Ascending aorta (tissue), 2 donors: Measurements from ENCODE around the gene ANKRD34B. TPM values are rescaled to one million over a fixed set of nuclear protein-coding genes. Genes with fewer than 3 reads are reported as not detected.

Experiments used
- DNase-seq, 2 donors: peaks; one replicate each; pipeline ENCODE4 v3.0.0-alpha.2; 2019; ENCODE audit warnings: low spot score in 2 of 2
- H3K27ac ChIP-seq, 2 donors: fragments of 200-600 bp; sonication (generic); one replicate each; pipeline ENCODE4 v1.5.1; 2016 to 2017; ENCODE audit warnings: mild to moderate bottlenecking in 1 of 2
- H3K27me3 ChIP-seq: fragments of 200-600 bp; sonication (generic); one replicate; pipeline ENCODE4 v1.5.1; 2017
- H3K36me3 ChIP-seq, 2 donors: fragments of 200-600 bp; sonication (generic); one replicate each; pipeline ENCODE4 v1.5.1; 2016
- H3K4me1 ChIP-seq, 2 donors: fragments of 200-600 bp; sonication (generic); one replicate each; pipeline ENCODE4 v1.5.1; 2016 to 2017; ENCODE audit warnings: mild to moderate bottlenecking in 1 of 2
- H3K4me3 ChIP-seq, 2 donors: fragments of 200-600 bp; sonication (generic); one replicate each; pipeline ENCODE4 v1.5.1; 2016 to 2017; ENCODE audit warnings: mild to moderate bottlenecking in 1 of 2
- H3K9me3 ChIP-seq, 2 donors: fragments of 200-600 bp; sonication (generic); one replicate each; pipeline ENCODE4 v1.5.1; 2016
- intact Hi-C: fragments of 100-400 bp; cut with DNase I; formaldehyde crosslinking; loops from one replicate; pipeline ENCODE4 v1.15.1; 2023
- total RNA-seq: library from RNA; depleted of rRNA; stranded (reverse); fragments of >200 nt; gene quantifications from one replicate; pipeline ENCODE4 v1.1.0, GENCODE V29; 2016
- TF ChIP-seq, protein P1 (sequence below), 3 experiments: fragments of 200-600 bp in 2 of 3; fragments of 450-650 bp in 1 of 3; sonication (generic) in 2 of 3; IDR thresholded peaks; one replicate each; pipeline ENCODE4 v1.5.1; 2016 to 2019; ENCODE audit warnings: antibody characterized with exemption in 3 of 3, mild to moderate bottlenecking in 1 of 3, moderate library complexity in 1 of 3

The ANKRD34B gene
- total RNA-seq, 1 donor from 2014 or later, result not detected

DNA sequence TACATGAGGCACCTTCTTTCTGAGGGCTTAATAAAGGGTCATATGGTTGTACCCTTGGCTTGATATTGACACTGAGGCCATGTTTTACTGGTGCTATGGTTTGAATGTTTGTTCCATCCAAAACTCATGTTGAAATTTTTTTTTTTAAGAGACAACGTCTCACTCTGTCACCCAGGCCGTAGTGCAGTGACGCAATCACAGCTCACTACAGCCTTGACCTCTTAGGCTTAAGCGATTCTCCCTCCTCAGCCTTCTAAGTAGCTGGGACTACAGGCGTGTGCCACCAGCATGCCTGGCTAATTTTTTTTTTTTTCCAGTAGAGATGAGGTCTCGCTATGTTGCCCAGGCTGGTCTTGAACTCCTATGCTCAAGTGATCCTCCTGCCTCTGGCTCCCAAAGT, 61.2 kb downstream of the ANKRD34B start:
- no peak overlapping the region for H3K27ac ChIP-seq
- H3K9me3 ChIP-seq, result no peaks in the 10 kb centered on the region
- no peak overlapping the region for H3K4me3 ChIP-seq
- TF ChIP-seq, protein P1, sequence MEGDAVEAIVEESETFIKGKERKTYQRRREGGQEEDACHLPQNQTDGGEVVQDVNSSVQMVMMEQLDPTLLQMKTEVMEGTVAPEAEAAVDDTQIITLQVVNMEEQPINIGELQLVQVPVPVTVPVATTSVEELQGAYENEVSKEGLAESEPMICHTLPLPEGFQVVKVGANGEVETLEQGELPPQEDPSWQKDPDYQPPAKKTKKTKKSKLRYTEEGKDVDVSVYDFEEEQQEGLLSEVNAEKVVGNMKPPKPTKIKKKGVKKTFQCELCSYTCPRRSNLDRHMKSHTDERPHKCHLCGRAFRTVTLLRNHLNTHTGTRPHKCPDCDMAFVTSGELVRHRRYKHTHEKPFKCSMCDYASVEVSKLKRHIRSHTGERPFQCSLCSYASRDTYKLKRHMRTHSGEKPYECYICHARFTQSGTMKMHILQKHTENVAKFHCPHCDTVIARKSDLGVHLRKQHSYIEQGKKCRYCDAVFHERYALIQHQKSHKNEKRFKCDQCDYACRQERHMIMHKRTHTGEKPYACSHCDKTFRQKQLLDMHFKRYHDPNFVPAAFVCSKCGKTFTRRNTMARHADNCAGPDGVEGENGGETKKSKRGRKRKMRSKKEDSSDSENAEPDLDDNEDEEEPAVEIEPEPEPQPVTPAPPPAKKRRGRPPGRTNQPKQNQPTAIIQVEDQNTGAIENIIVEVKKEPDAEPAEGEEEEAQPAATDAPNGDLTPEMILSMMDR (IDR thresholded peaks at IDR 0.05), result no peak
- intact Hi-C loops, result no loop called here
- DNase-seq, result no peak
- no peaks in the 10 kb centered on the region for H3K4me1 ChIP-seq
- no peaks in the 10 kb centered on the region for H3K27me3 ChIP-seq
- H3K36me3 ChIP-seq, result peaks cover 0 to 4% of the 10 kb centered on the region in 2 donors

DNA sequence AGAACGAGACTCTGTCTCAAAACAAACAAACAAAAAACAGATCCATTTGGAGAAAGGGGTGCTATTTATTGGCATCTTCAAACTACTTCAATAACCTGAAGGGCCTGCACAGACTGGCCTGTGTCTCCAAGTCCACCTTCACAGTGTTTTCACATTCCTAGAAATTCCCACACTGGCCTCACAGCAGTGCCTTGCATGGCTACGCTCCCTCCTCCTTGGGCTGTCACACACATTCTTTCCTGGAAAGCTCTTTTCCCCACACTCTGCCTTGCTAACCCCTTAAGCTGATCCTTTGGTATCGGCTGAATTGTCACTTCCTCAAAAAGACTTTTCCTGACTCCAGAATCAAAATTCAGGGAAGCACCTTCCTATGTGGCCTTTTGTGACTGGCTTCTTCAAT, 62.4 kb downstream of the ANKRD34B start:
- no peak overlapping the region for H3K4me3 ChIP-seq
- H3K9me3 ChIP-seq, result no peaks in the 10 kb centered on the region
- DNase-seq, result no peak
- TF ChIP-seq, protein P1 (IDR thresholded peaks at IDR 0.05), result no peak
- no peaks in the 10 kb centered on the region for H3K4me1 ChIP-seq
- intact Hi-C loops, result no loop called here
- H3K36me3 ChIP-seq, result no peaks in the 10 kb centered on the region
- no peaks in the 10 kb centered on the region for H3K27me3 ChIP-seq
- no peak overlapping the region for H3K27ac ChIP-seq

Other genes with a start within 250 kb of the ANKRD34B start
- gene ZFYVE16, start 162.2 kb downstream of the ANKRD34B start, total RNA-seq, result 10.0 TPM
- not detected for gene FAM151B, start 82.2 kb downstream of the ANKRD34B start, total RNA-seq
- gene MSH3, start 84.4 kb upstream of the ANKRD34B start, total RNA-seq, result 8.7 TPM
- gene DHFR, start 84.7 kb upstream of the ANKRD34B start, total RNA-seq, result 0.53 TPM